Pulmonary artery endothelial cell (primary cell): ENCODE measurements around the gene DDX20. TPM values are rescaled to one million over a fixed set of nuclear protein-coding genes. Genes with fewer than 3 reads are reported as not detected.
"Not testable (repeated sequence)": the region's sequence is repeated elsewhere in the genome, so short reads cannot be mapped to it uniquely, and the experiment has no call there.

ENCODE experiments used
- DNase-seq: peaks from one replicate; pipeline ENCODE4 v3.0.0-alpha.2; 2011; ENCODE audit warnings: low read depth, low spot score
- total RNA-seq: library from RNA; depleted of rRNA; stranded (reverse); fragments of >200 nt; gene quantifications from 2 replicates; pipeline ENCODE4 v1.2.3, GENCODE V29; 2014

Gene DDX20
- total RNA-seq, 1 donor from 2014 or later = 21.2 TPM

- no peak for DNase-seq
These were observed 31.0 kb downstream of the DDX20 start for GRCh38 chr1:111786669-111787207.

- DNase-seq = no peak
These were observed 33.4 kb downstream of the DDX20 start for GRCh38 chr1:111789142-111789541.

GRCh38 chr1:111789666-111790316, 34.1 kb downstream of the DDX20 start:
- DNase-seq = no peak

- DNase-seq = no peak
These were observed 36.1 kb downstream of the DDX20 start for GRCh38 chr1:111791776-111792175.

GRCh38 chr1:111792249-111792648, 36.5 kb downstream of the DDX20 start:
- no peak for DNase-seq

GRCh38 chr1:111793923-111794322, 38.2 kb downstream of the DDX20 start:
- no peak for DNase-seq

- no peak for DNase-seq
These were observed 39.7 kb downstream of the DDX20 start for GRCh38 chr1:111795401-111795800.

GRCh38 chr1:111798580-111798979, 42.9 kb downstream of the DDX20 start:
- DNase-seq = no peak

- not testable (repeated sequence) for DNase-seq
These were observed 44.0 kb downstream of the DDX20 start for GRCh38 chr1:111799722-111800121.

- no peak for DNase-seq
These were observed 45.6 kb downstream of the DDX20 start for GRCh38 chr1:111801071-111801850.

GRCh38 chr1:111802110-111802509, 46.4 kb downstream of the DDX20 start:
- no peak for DNase-seq

GRCh38 chr1:111802984-111803383, 47.3 kb downstream of the DDX20 start:
- DNase-seq = no peak

GRCh38 chr1:111803951-111804350, 48.2 kb downstream of the DDX20 start:
- DNase-seq = no peak

GRCh38 chr1:111804776-111805175, 49.1 kb downstream of the DDX20 start:
- no peak for DNase-seq

GRCh38 chr1:111805251-111805650, 49.5 kb downstream of the DDX20 start:
- no peak for DNase-seq

- no peak for DNase-seq
These were observed 56.2 kb downstream of the DDX20 start for GRCh38 chr1:111811891-111812290.

GRCh38 chr1:111812306-111812705, 56.6 kb downstream of the DDX20 start:
- DNase-seq = no peak

GRCh38 chr1:111813440-111814304, 58.0 kb downstream of the DDX20 start:
- DNase-seq = no peak

GRCh38 chr1:111814305-111814628, 58.6 kb downstream of the DDX20 start:
- no peak for DNase-seq

GRCh38 chr1:111814642-111815041, 58.9 kb downstream of the DDX20 start:
- DNase-seq = no peak
